HCT116 (cell line): ENCODE data around the gene JDP2. TPM values are rescaled to one million over a fixed set of nuclear protein-coding genes. Genes with fewer than 3 reads are reported as not detected.

Source experiments
- ATAC-seq: fragments of 200-7000 bp; cut with Tn5 transposase; 2 replicates; pipeline ENCODE4 v1.9.1; 2020; ENCODE audit warnings: mild to moderate bottlenecking, moderate library complexity
- BruUV-seq: library from RNA; stranded (reverse); fragments of 400-500 nt; replicated peaks from 2 replicates; lab custom pipeline; 2021; lab: Mats Ljungman, UMichigan
- CTCF ChIA-PET: fragments of 300-600 bp; sonication (Branson Sonifier 250); formaldehyde crosslinking; loops from one replicate; lab custom pipeline; 2021; ENCODE audit warnings: antibody characterized with exemption; lab: Charles Lee
- POLR2A ChIA-PET: fragments of 300-600, 350-600 bp; sonication (Branson Sonifier 250); formaldehyde crosslinking; loops from one replicate; lab custom pipeline; 2021; ENCODE audit warnings: antibody characterized with exemption; lab: Charles Lee
- RAD21 ChIA-PET, 2 experiments: fragments of 300-600 bp; sonication (Branson Sonifier 250); formaldehyde crosslinking; loops; one replicate each; lab custom pipeline; 2023; ENCODE audit warnings: low total read pairs in 2 of 2; ENCODE audit not compliant: uncharacterized antibody in 2 of 2, unreplicated experiment in 2 of 2, low non-redundant PET in 1 of 2; lab: Charles Lee
- DNase-seq: peaks from one replicate; pipeline ENCODE4 v3.0.0-alpha.2; 2010; ENCODE audit warnings: low read depth, low spot score
- H2AFZ ChIP-seq: fragments of 200-600 bp; shearing (Covaris generic), sonication (generic); 2 replicates; pipeline ENCODE4 v1.6.1; 2017; ENCODE audit warnings: low read depth, mixed run types, mixed read lengths, antibody characterized with exemption, low read length; ENCODE audit not compliant: poor library complexity, severe bottlenecking
- H3K27ac ChIP-seq: 2 replicates; pipeline ENCODE4 v1.5.1; 2012; ENCODE audit warnings: low read depth, low read length
- H3K27me3 ChIP-seq: fragments of 200-600 bp; sonication (generic); 2 replicates; pipeline ENCODE4 v1.6.1; 2016; ENCODE audit warnings: mixed run types, low read length, mixed read lengths; ENCODE audit not compliant: insufficient read depth
- H3K36me3 ChIP-seq, 2 experiments: fragments of 200-500 bp in 1 of 2; fragments of 200-600 bp in 1 of 2; sonication (Bioruptor generic) in 1 of 2; sonication (generic) in 1 of 2; 2 replicates each; pipeline versions ENCODE4 v1.5.1 to v1.6.1; 2014 to 2016; ENCODE audit warnings: low read length in 2 of 2, inconsistent platforms in 1 of 2, mixed read lengths in 1 of 2, mixed run types in 1 of 2; ENCODE audit not compliant: insufficient read depth in 2 of 2, control insufficient read depth in 1 of 2
- H3K4me1 ChIP-seq, 2 experiments: fragments of 200-600 bp in 1 of 2; sonication (generic) in 1 of 2; 2 replicates each; pipeline versions ENCODE4 v1.5.1 to v1.6.1; 2012 to 2017; ENCODE audit warnings: low read length in 2 of 2, inconsistent platforms in 1 of 2, mild to moderate bottlenecking in 1 of 2, mixed read lengths in 1 of 2, mixed run types in 1 of 2, moderate library complexity in 1 of 2; ENCODE audit not compliant: insufficient read depth in 2 of 2, control insufficient read depth in 1 of 2
- H3K4me2 ChIP-seq: fragments of 200-600 bp; sonication (generic); 2 replicates; pipeline ENCODE4 v1.6.1; 2017; ENCODE audit warnings: mixed run types, low read length, mixed read lengths
- H3K4me3 ChIP-seq, 2 experiments: fragments of 200-600 bp in 1 of 2; sonication (generic) in 1 of 2; replicated peaks in 1 of 2; 2 replicates each; pipeline ENCODE4 v1.5.1; 2011 to 2016; ENCODE audit warnings: low read length in 2 of 2, control low read depth in 1 of 2, low read depth in 1 of 2, mild to moderate bottlenecking in 1 of 2, mixed read lengths in 1 of 2, mixed run types in 1 of 2
- H3K79me2 ChIP-seq: fragments of 200-600 bp; sonication (generic); 2 replicates; pipeline ENCODE4 v1.6.1; 2017; ENCODE audit warnings: mild to moderate bottlenecking, mixed run types, low read length, moderate library complexity, mixed read lengths; ENCODE audit not compliant: insufficient read depth
- H3K9ac ChIP-seq: fragments of 200-600 bp; sonication (generic); 2 replicates; pipeline ENCODE4 v1.6.1; 2016; ENCODE audit warnings: low read length, mixed read lengths
- H3K9me2 ChIP-seq: fragments of 200-600 bp; sonication (generic), shearing (Covaris generic); 2 replicates; pipeline ENCODE4 v1.6.1; 2017; ENCODE audit warnings: mixed run types, mild to moderate bottlenecking, moderate library complexity; ENCODE audit not compliant: insufficient read depth
- H3K9me3 ChIP-seq, 2 experiments: fragments of 200-500 bp in 1 of 2; fragments of 200-600 bp in 1 of 2; sonication (Bioruptor generic) in 1 of 2; sonication (generic) in 1 of 2; 2 replicates each; pipeline ENCODE4 v1.6.1; 2014 to 2017; ENCODE audit warnings: low read length in 2 of 2, mixed read lengths in 2 of 2, inconsistent platforms in 1 of 2, low read depth in 1 of 2, mild to moderate bottlenecking in 1 of 2, mixed run types in 1 of 2, moderate library complexity in 1 of 2; ENCODE audit not compliant: control insufficient read depth in 1 of 2, insufficient read depth in 1 of 2
- H4K20me1 ChIP-seq: fragments of 200-600 bp; sonication (generic), shearing (Covaris generic); 2 replicates; pipeline ENCODE4 v1.6.1; 2017; ENCODE audit warnings: mixed run types, mild to moderate bottlenecking, moderate library complexity; ENCODE audit not compliant: insufficient read depth
- ATF3 ChIP-seq: IDR thresholded peaks from 2 replicates; pipeline ENCODE4 v1.6.1; 2012
- CBX3 ChIP-seq: IDR thresholded peaks from 2 replicates; pipeline ENCODE4 v1.6.1; 2012; ENCODE audit warnings: low read depth
- CEBPB ChIP-seq: IDR thresholded peaks from 2 replicates; pipeline ENCODE4 v1.6.1; 2012; ENCODE audit warnings: low read depth
- EGR1 ChIP-seq: IDR thresholded peaks from 2 replicates; pipeline ENCODE4 v1.6.1; 2012; ENCODE audit warnings: low read depth
- ELF1 ChIP-seq: IDR thresholded peaks from 2 replicates; pipeline ENCODE4 v1.6.1; 2012; ENCODE audit warnings: low read depth, borderline replicate concordance
- EZH2 ChIP-seq: fragments of 200-600 bp; sonication (generic); IDR thresholded peaks from 2 replicates; pipeline ENCODE4 v1.6.1; 2017; ENCODE audit warnings: antibody characterized with exemption, mixed run types
- EZH2phosphoT487 ChIP-seq: fragments of 200-600 bp; IDR thresholded peaks from 2 replicates; pipeline ENCODE4 v1.6.1; 2018; ENCODE audit warnings: antibody characterized with exemption, borderline replicate concordance
- FOSL1 ChIP-seq: IDR thresholded peaks from 2 replicates; pipeline ENCODE4 v1.6.1; 2012; ENCODE audit warnings: low read depth
- JUND ChIP-seq: IDR thresholded peaks from 2 replicates; pipeline ENCODE4 v1.6.1; 2012
- MAX ChIP-seq: IDR thresholded peaks from 2 replicates; pipeline ENCODE4 v1.6.1; 2012
- POLR2AphosphoS5 ChIP-seq: IDR thresholded peaks from 2 replicates; pipeline ENCODE4 v1.6.1; 2011; ENCODE audit warnings: mild to moderate bottlenecking, low read depth, low read length, moderate library complexity
- RAD21 ChIP-seq: IDR thresholded peaks from 2 replicates; pipeline ENCODE4 v1.6.1; 2012; ENCODE audit warnings: low read depth, mild to moderate bottlenecking
- REST ChIP-seq: IDR thresholded peaks from 2 replicates; pipeline ENCODE4 v1.6.1; 2012; ENCODE audit warnings: low read depth
- SIN3A ChIP-seq: IDR thresholded peaks from 2 replicates; pipeline ENCODE4 v1.6.1; 2012; ENCODE audit warnings: low read depth
- SP1 ChIP-seq: IDR thresholded peaks from 2 replicates; pipeline ENCODE4 v1.6.1; 2012; ENCODE audit warnings: low read depth
- SRF ChIP-seq: IDR thresholded peaks from 2 replicates; pipeline ENCODE4 v1.6.1; 2012; ENCODE audit warnings: low read depth
- ZBTB33 ChIP-seq: IDR thresholded peaks from 2 replicates; pipeline ENCODE4 v1.6.1; 2011; ENCODE audit warnings: mild to moderate bottlenecking, low read length, moderate library complexity; ENCODE audit not compliant: insufficient replicate concordance; ENCODE audit errors: extremely low read depth
- ZFX ChIP-seq: fragments of 450-650 bp; IDR thresholded peaks from 2 replicates; pipeline ENCODE4 v1.6.1; 2017
- ZNF274 ChIP-seq: fragments of 200-500 bp; sonication (Bioruptor generic); IDR thresholded peaks from 2 replicates; pipeline ENCODE4 v1.6.1; 2014; ENCODE audit warnings: mild to moderate bottlenecking, low read depth, low read length, inconsistent platforms
- intact Hi-C: fragments of 100-400 bp; cut with micrococcal nuclease; formaldehyde crosslinking; loops from 2 replicates; pipeline ENCODE4 v1.10.0; 2022
- total RNA-seq: library from RNA; stranded (reverse); gene quantifications from one replicate; pipeline ENCODE4 v1.2.1, GENCODE V29; 2021; ENCODE audit not compliant: unreplicated experiment

JDP2 gene
- total RNA-seq, 1 experiment from 2014 or later: 25.4 TPM

GRCh38 chr14:75521415-75522199 is 93.8 kb downstream of the JDP2 start:
- no peak overlapping the region for H2AFZ ChIP-seq
- H3K9me3 ChIP-seq: no peaks in the 10 kb centered on the region
- ATAC-seq: no peak
- H3K4me3 ChIP-seq: no peak overlapping the region
- POLR2A ChIA-PET: no interaction called here
- H3K27ac ChIP-seq: no peak overlapping the region
- no peaks in the 10 kb centered on the region for H4K20me1 ChIP-seq
- CTCF ChIA-PET: interaction anchor here (1.5 kb wide), 1 partner anchor 39 kb away, joined by 5 read pairs; no protein-coding TSS in a partner anchor
- DNase-seq: no peak
- no peak overlapping the region for H3K4me2 ChIP-seq
- no peak overlapping the region for H3K9ac ChIP-seq
- no peaks in the 10 kb centered on the region for H3K4me1 ChIP-seq
- intact Hi-C loops: no loop called here
- no peaks in the 10 kb centered on the region for H3K9me2 ChIP-seq
- H3K36me3 ChIP-seq: no peaks in the 10 kb centered on the region
- no TSS peak for BruUV-seq
- H3K27me3 ChIP-seq: peaks cover 6% of the 10 kb centered on the region; the same call in 1 of the 2 replicates
- TF ChIP-seq FOSL1 (no peak), MAX (no peak), RAD21 (no peak), SRF (no peak), EZH2 (no peak), ATF3 (no peak), ELF1 (no peak), ZNF274 (no peak), ZBTB33 (no peak), JUND (no peak), EZH2phosphoT487 (no peak), SP1 (no peak), REST (no peak), CBX3 (no peak), CEBPB (no peak), POLR2AphosphoS5 (no peak), SIN3A (no peak), ZFX (no peak), EGR1 (no peak)
- H3K79me2 ChIP-seq: no peaks in the 10 kb centered on the region
- RAD21 ChIA-PET: no interaction called here
